SH-SY5Y (cell line): ENCODE measurements around the gene MRPL3.

Experiments used
- GATA2 ChIP-seq: IDR thresholded peaks from 2 replicates; pipeline ENCODE4 v1.6.1; 2011; ENCODE audit warnings: mild to moderate bottlenecking, low read depth, low read length
- GATA3 ChIP-seq: IDR thresholded peaks from 2 replicates; pipeline ENCODE4 v1.6.1; 2011; ENCODE audit warnings: low read depth, mild to moderate bottlenecking, low read length, moderate library complexity

- TF ChIP-seq GATA2 (no peak), GATA3 (no peak)
Observed at GRCh38 chr3:131549340-131549739, 46.6 kb upstream of the MRPL3 start.
